ENCODE measurements around the gene ESYT2.

DNA sequence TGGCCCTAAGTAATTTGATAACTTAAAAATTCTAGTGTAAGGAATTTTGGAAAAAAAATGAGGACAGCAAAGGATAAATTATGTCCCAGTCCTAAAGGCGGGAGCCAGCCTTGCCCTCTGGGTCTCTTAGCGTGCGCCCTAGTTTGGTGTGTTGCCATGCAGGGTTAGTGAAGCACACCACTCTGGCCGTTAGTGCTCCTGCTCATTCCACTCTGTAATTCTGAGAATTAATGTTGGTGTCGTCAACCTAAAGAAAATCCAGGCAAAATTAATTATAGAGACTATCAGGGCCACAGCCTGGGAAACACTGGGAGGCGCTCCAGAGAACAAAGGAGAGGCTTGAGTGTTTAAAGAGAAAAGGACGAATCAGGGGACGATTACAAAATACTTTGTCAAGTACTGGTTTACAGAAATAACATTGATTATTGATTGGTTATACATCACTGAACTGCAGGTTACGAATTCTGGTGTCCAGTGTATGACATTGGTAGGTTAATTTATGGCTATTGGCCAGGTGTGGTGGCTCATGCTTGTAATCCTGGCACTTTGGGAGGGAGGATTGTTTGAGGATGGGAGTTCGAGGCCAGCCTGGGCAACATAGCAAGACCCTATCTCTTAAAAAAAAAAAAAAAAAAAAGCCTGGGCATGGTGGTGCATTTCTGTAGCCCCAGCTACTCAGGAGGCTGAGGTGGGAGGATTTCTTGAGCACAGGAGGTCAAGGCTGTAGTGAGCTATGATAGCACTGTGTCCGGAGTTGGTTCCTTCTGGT lies 32.8 kb upstream of the ESYT2 start:
- TF ChIP-seq POLR2A (IDR thresholded peaks at IDR 0.05; ENCODE audit: borderline replicate concordance, extremely low read depth, insufficient read depth, insufficient read length) (no peak), MAX (IDR thresholded peaks at IDR 0.05) (no peak), TCF7L2 (IDR thresholded peaks at IDR 0.05; ENCODE audit: borderline replicate concordance, extremely low read depth, insufficient read depth, insufficient read length) (no peak), SP1 (IDR thresholded peaks at IDR 0.05; ENCODE audit: low read depth) (no peak), ZNF274 (IDR thresholded peaks at IDR 0.05; ENCODE audit: low read depth, low read length) (no peak), EZH2phosphoT487 (IDR thresholded peaks at IDR 0.05; ENCODE audit: borderline replicate concordance) (no peak), YY1 (IDR thresholded peaks at IDR 0.05; ENCODE audit: extremely low read depth, insufficient replicate concordance, low read depth, low read length) (no peak), EGR1 (IDR thresholded peaks at IDR 0.05; ENCODE audit: low read depth) (no peak), POLR2AphosphoS5 (IDR thresholded peaks at IDR 0.05; ENCODE audit: low read depth, low read length) (no peak), RAD21 (IDR thresholded peaks at IDR 0.05; ENCODE audit: low read depth) (no peak), ELF1 (IDR thresholded peaks at IDR 0.05; ENCODE audit: borderline replicate concordance, low read depth) (no peak), ZBTB33 (IDR thresholded peaks at IDR 0.05; ENCODE audit: extremely low read depth, insufficient replicate concordance, low read length) (no peak), CBX3 (IDR thresholded peaks at IDR 0.05; ENCODE audit: low read depth) (no peak)
- TF ChIP-seq, protein P1, sequence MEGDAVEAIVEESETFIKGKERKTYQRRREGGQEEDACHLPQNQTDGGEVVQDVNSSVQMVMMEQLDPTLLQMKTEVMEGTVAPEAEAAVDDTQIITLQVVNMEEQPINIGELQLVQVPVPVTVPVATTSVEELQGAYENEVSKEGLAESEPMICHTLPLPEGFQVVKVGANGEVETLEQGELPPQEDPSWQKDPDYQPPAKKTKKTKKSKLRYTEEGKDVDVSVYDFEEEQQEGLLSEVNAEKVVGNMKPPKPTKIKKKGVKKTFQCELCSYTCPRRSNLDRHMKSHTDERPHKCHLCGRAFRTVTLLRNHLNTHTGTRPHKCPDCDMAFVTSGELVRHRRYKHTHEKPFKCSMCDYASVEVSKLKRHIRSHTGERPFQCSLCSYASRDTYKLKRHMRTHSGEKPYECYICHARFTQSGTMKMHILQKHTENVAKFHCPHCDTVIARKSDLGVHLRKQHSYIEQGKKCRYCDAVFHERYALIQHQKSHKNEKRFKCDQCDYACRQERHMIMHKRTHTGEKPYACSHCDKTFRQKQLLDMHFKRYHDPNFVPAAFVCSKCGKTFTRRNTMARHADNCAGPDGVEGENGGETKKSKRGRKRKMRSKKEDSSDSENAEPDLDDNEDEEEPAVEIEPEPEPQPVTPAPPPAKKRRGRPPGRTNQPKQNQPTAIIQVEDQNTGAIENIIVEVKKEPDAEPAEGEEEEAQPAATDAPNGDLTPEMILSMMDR (IDR thresholded peaks at IDR 0.05 in 2 of 3, conservative IDR thresholded peaks at IDR 0.05 in 1 of 3; ENCODE audit: borderline replicate concordance in 1 of 3, insufficient read depth in 1 of 3, low read depth in 2 of 3, low read length in 2 of 3) = no peak

Data from HCT116 (cell line).